GM18861 (cell line): ENCODE data around the gene AKAP13.
"Not testable (repeated sequence)": the region's sequence is repeated elsewhere in the genome, so short reads cannot be mapped to it uniquely, and the experiment has no call there.

Experiments used
- ATAC-seq: cut with Tn5 transposase; IDR thresholded peaks from one replicate; pipeline ENCODE4 v1.9.1; 2021; ENCODE audit not compliant: unreplicated experiment

Gene AKAP13

GRCh38 chr15:85380217-85380811 is at the start of gene AKAP13:
Gene AKAP13, plus strand, starts transcription at chr15:85380603. Its CDS starts 105,118 bp downstream, at chr15:85485721.
- peak; percentile 83 for ATAC-seq

GRCh38 chr15:85330901-85331588 is 49.4 kb upstream of the AKAP13 start:
- ATAC-seq: peak; percentile 61

GRCh38 chr15:85331655-85332285 is 48.6 kb upstream of the AKAP13 start:
- ATAC-seq: no peak

- no peak for ATAC-seq
Observed at GRCh38 chr15:85333132-85333831, 47.1 kb upstream of the AKAP13 start.

- no peak for ATAC-seq
Observed at GRCh38 chr15:85334241-85334640, 46.2 kb upstream of the AKAP13 start.

- no peak for ATAC-seq
Observed at GRCh38 chr15:85335193-85335942, 45.0 kb upstream of the AKAP13 start.

- ATAC-seq: no peak
Observed at GRCh38 chr15:85336880-85337279, 43.5 kb upstream of the AKAP13 start.

- ATAC-seq: no peak
Observed at GRCh38 chr15:85337425-85338074, 42.9 kb upstream of the AKAP13 start.

- ATAC-seq: no peak
Observed at GRCh38 chr15:85340321-85340665, 40.1 kb upstream of the AKAP13 start.

- no peak for ATAC-seq
Observed at GRCh38 chr15:85340852-85341251, 39.6 kb upstream of the AKAP13 start.

GRCh38 chr15:85342163-85342562 is 38.2 kb upstream of the AKAP13 start:
- ATAC-seq: not testable (repeated sequence)

GRCh38 chr15:85343443-85343842 is 37.0 kb upstream of the AKAP13 start:
- ATAC-seq: not testable (repeated sequence)

- ATAC-seq: not testable (repeated sequence)
Observed at GRCh38 chr15:85344241-85344640, 36.2 kb upstream of the AKAP13 start.

GRCh38 chr15:85344653-85345114 is 35.7 kb upstream of the AKAP13 start:
- ATAC-seq: not testable (repeated sequence)

- ATAC-seq: not testable (repeated sequence)
Observed at GRCh38 chr15:85345196-85345918, 35.0 kb upstream of the AKAP13 start.

- ATAC-seq: not testable (repeated sequence)
Observed at GRCh38 chr15:85346462-85347084, 33.8 kb upstream of the AKAP13 start.

GRCh38 chr15:85347264-85348047 is 32.9 kb upstream of the AKAP13 start:
- not testable (repeated sequence) for ATAC-seq

GRCh38 chr15:85348048-85348766 is 32.2 kb upstream of the AKAP13 start:
- not testable (repeated sequence) for ATAC-seq
